Stomach smooth muscle (tissue), 2 donors: ENCODE data around the gene NDFIP2.

ENCODE experiments used
- H3K27ac ChIP-seq: one replicate; pipeline ENCODE4 v1.7.0; 2013; ENCODE audit warnings: mild to moderate bottlenecking, low read length, inconsistent platforms
- H3K27me3 ChIP-seq, 2 donors: one replicate each; pipeline ENCODE4 v1.7.0; 2013; ENCODE audit warnings: low read length in 2 of 2; ENCODE audit not compliant: insufficient read depth in 2 of 2, control insufficient read depth in 1 of 2
- H3K36me3 ChIP-seq, 2 donors: one replicate each; pipeline ENCODE4 v1.7.0; 2013; ENCODE audit warnings: low read length in 2 of 2; ENCODE audit not compliant: control insufficient read depth in 2 of 2, insufficient read depth in 2 of 2
- H3K4me1 ChIP-seq: one replicate; pipeline ENCODE4 v1.7.0; 2013; ENCODE audit warnings: low read length; ENCODE audit not compliant: control insufficient read depth, insufficient read depth
- H3K4me3 ChIP-seq, 2 donors: one replicate each; pipeline ENCODE4 v1.7.0; 2013; ENCODE audit warnings: low read length in 2 of 2
- H3K9ac ChIP-seq, 2 donors: one replicate each; pipeline ENCODE4 v1.7.0; 2013; ENCODE audit warnings: low read length in 2 of 2, mild to moderate bottlenecking in 1 of 2
- H3K9me3 ChIP-seq, 2 donors: one replicate each; pipeline ENCODE4 v1.7.0; 2013; ENCODE audit warnings: low read length in 2 of 2; ENCODE audit not compliant: control insufficient read depth in 2 of 2
- donor health status: healthy.
- donor health status: Pancreatic carcinoma.

NDFIP2 gene

DNA sequence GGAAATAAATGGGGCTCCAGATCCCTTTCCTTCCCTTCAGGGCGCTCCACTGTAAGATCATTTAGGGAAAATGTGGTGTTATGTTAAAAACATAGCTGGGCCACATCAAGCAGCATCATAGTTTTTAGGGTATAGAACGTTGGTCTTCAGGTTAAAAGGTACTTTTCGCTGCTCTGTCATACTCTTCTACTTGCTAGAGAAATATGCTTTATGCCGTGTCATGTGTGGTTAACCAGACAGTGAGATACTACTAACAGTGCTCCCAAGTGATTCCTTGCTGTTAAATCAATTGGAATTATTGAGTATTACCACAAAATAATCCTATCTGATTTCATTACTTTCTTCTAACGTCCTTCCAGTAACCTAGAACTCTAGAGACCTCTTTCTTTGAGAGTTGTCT, 1.1 kb upstream of the NDFIP2 start:
- Histone ChIP-seq H3K4me3 (no peak overlapping the region), H3K4me1 (peaks cover 5% of the 10 kb centered on the region), H3K27ac (no peak overlapping the region), H3K9me3 (no peaks in the 10 kb centered on the region), H3K27me3 (no peaks in the 10 kb centered on the region), H3K36me3 (no peaks in the 10 kb centered on the region), H3K9ac (no peak overlapping the region)

DNA sequence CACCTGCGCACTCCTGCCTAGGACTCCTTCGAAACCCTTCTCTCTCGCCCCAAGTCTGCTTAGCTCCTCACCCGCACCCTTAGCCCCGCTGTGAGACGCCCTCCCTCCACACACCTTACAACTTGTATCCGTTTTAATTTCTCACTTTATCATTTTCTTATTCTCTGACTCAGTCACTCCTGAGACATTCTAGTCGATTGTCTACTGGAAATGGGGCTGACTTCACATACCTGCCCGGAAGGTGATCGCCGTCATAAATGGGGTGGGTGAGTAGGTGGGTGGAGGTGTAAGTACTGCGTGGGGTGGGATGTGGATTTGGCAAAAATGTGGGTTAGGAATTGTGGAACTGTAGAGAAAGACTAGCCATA, 714 bp downstream of the NDFIP2 start:
- no peaks in the 10 kb centered on the region for H3K36me3 ChIP-seq
- H3K27me3 ChIP-seq: no peaks in the 10 kb centered on the region
- H3K9ac ChIP-seq: peak overlapping the region; percentile 78 to 80
- H3K27ac ChIP-seq: peak overlapping the region; percentile 8
- peaks cover 5% of the 10 kb centered on the region for H3K4me1 ChIP-seq
- peak overlapping the region; percentile 86 to 92 for H3K4me3 ChIP-seq
- no peaks in the 10 kb centered on the region for H3K9me3 ChIP-seq

DNA sequence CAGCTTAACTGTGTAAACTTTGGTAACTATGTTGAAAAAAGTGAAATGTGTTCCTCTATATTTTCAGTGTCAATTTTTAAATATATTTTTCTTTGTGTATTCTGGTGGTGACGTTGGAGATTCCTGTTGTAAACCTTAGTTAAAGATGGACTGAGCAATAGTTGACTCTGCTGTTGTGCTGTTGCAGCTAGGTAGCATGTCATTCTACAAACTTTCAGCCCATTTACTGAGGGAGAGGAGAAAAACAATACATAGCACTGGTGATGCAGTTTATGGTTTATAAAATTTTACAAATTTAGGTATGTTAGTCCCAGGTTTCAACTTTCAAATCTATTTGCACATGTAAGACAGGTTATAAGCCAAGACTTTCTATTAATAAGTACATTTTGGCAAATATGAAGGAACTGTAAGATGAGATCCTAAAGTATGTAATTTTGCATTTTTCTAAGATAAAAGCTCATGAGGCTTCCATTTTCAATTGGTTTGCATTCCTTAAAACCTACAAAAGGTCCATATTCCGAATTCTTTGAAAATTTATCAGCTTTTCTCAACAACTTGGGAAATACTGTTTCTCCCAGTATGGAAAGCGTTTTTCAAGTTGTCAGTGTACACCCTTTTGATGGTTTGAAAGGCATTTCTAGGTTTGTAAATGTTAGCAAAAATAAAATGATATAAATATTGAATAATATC, 1.5 kb downstream of the NDFIP2 start:
- no peak overlapping the region for H3K27ac ChIP-seq
- peak overlapping the region in 1 of 2 donors; percentile 78 for H3K9ac ChIP-seq
- peaks cover 5% of the 10 kb centered on the region for H3K4me1 ChIP-seq
- H3K27me3 ChIP-seq: no peaks in the 10 kb centered on the region
- no peak overlapping the region for H3K4me3 ChIP-seq
- no peaks in the 10 kb centered on the region for H3K9me3 ChIP-seq
- H3K36me3 ChIP-seq: no peaks in the 10 kb centered on the region

DNA sequence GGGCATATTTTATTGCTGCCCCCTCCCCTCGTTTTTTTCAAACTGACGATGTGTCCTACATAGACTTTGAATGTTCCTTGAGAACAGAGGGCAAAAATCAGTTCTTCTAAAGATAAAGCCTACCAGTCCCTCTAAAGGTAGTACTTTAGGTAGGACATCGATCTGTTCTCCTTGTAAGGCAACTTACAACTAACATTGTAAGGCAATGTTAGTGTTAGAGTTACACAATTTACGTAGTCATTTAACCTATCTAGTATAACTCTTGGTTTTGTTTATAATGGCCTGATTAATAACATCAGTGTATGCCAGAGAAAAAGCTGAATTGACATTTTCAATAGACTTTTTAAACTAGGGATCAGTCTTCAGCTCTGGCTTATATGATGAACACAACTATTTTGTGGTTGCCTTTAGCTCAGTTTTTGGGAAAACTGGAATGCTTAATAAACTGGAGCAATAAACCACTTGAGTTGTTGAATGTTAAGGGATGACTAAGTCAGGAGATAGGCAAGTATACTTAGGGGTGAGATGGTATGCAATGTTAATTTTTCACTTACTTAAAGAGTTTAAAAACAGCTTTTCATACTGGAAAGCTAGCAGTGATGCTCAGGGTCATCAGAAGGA, 2.2 kb downstream of the NDFIP2 start:
- H3K9ac ChIP-seq: no peak overlapping the region
- no peak overlapping the region for H3K27ac ChIP-seq
- H3K27me3 ChIP-seq: no peaks in the 10 kb centered on the region
- H3K4me1 ChIP-seq: peaks cover 5% of the 10 kb centered on the region
- no peaks in the 10 kb centered on the region for H3K9me3 ChIP-seq
- H3K4me3 ChIP-seq: no peak overlapping the region
- no peaks in the 10 kb centered on the region for H3K36me3 ChIP-seq

DNA sequence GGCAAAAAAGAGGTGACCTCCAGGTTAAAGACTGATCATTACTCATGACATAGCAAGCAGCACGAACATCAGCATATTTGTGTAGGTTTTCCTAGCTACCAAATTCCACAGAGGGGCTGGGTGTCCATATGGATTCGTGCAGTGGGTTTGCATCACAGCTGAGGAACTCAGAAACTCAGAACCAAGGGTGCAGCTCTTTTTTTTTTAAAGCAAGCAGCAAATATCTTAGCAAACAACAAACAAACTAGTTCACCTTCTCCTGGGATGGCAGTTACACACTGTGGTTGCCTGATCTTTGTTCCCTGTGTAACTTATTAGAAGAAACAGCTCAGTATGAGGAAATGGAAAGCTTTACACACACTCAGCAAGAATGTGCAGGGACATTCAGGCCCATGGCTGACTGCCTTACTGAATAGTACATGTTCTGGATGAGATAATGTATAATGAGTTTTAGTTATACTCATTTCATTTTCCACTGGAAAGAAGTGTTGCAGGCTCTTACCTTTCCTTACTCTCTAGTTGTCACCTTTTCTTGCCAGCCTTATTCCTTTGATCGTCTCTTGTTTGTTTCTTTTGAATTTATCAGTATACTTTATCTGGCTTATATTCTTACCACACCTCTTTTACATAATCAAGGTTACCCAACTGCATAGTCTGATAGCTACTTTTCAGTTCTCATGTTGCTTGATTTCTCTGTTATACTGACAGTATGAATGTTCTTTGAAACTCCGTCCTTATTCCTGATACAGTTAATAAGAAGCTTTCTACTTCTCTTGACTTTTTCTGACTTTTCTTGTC, 4.3 kb downstream of the NDFIP2 start:
- no peaks in the 10 kb centered on the region for H3K9me3 ChIP-seq
- no peaks in the 10 kb centered on the region for H3K27me3 ChIP-seq
- no peak overlapping the region for H3K4me3 ChIP-seq
- H3K9ac ChIP-seq: peak overlapping the region in 1 of 2 donors; percentile 20
- H3K36me3 ChIP-seq: no peaks in the 10 kb centered on the region
- no peak overlapping the region for H3K27ac ChIP-seq
- peaks cover 5% of the 10 kb centered on the region for H3K4me1 ChIP-seq

DNA sequence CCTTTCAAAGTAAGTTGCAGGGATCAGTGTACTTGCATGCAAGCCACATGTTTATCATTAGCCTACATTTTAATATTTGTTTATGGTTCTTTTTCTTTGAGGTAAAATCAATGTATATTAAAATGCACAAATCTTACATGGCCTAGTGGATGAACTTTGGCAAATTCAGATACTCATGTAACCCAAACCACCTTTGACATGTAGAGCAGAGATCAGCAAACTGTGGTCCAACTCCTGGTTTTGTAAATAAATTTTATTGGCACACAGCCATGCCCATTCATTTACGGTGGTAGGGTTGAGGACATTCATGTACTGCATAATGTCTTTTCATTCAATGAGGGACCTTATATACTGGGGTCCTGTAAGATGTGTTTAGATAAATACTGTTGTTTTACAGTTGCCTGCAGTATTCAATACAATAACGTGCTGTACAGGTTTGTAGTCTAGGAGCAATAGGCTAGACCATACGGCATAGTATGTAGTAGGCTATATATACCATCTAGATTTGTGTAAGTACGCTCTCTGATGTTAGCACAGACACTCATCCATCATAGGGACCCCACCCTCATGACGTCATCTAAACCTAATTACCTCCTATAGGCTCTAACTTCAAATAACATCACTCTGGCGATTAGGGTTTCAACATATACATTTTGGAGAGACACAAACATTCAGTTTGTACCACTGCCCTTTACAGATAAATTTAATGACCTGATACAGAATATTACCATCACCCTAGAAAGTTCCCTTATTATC, 5.7 kb downstream of the NDFIP2 start:
- H3K27me3 ChIP-seq: no peaks in the 10 kb centered on the region
- peaks cover 6% of the 10 kb centered on the region for H3K4me1 ChIP-seq
- no peak overlapping the region for H3K27ac ChIP-seq

DNA sequence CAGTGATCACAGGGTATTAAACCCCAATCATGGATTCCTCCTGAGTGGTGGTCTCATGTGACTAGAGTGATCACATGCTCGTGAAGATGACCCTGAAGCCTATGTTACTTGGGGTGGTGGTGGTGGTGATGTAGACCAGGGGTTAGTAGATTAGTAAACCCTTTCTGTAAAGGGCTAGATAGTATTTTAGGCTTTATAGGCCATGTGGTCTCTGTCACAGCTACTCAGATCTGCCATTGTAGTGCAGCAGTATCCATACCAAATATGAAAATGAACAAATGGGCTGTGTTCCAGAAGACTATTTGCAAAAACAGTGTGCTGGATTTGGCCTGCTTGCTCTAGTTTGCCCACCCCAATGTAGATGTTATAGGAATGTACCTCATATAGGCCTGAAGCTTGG, 9.4 kb downstream of the NDFIP2 start:
- H3K4me1 ChIP-seq: peaks cover 6% of the 10 kb centered on the region
- H3K4me3 ChIP-seq: peak overlapping the region in 1 of 2 donors; percentile 36
- no peak overlapping the region for H3K27ac ChIP-seq
- H3K9me3 ChIP-seq: no peaks in the 10 kb centered on the region
- no peak overlapping the region for H3K9ac ChIP-seq
- no peaks in the 10 kb centered on the region for H3K36me3 ChIP-seq
- H3K27me3 ChIP-seq: no peaks in the 10 kb centered on the region

More for the DNA sequence above, 5.7 kb downstream of the NDFIP2 start:
- no peak overlapping the region for H3K9ac ChIP-seq
- H3K4me3 ChIP-seq: no peak overlapping the region
- H3K36me3 ChIP-seq: no peaks in the 10 kb centered on the region
- H3K9me3 ChIP-seq: no peaks in the 10 kb centered on the region

DNA sequence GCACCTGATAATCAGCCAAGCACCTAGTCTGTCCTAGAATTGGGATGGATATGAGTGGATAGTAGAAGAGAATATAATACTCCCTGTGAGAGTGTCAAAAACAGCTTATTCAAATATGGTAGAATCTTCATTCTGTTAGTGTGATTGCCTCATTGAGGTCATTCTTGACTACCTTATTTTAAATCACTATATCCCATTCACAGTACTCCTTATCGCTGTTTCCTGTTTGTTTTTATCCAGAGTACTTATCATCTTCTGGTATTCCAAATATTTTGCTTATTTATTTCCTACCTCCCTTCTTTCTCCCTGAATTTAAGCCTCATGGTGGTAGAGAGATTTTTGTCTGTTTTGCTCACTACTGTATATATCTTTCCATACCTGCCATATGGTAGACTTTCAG, 9.9 kb downstream of the NDFIP2 start:
- no peak overlapping the region for H3K9ac ChIP-seq
- peaks cover 6% of the 10 kb centered on the region for H3K4me1 ChIP-seq
- H3K36me3 ChIP-seq: no peaks in the 10 kb centered on the region
- H3K27me3 ChIP-seq: no peaks in the 10 kb centered on the region
- H3K9me3 ChIP-seq: no peaks in the 10 kb centered on the region
- no peak overlapping the region for H3K27ac ChIP-seq
- no peak overlapping the region for H3K4me3 ChIP-seq

DNA sequence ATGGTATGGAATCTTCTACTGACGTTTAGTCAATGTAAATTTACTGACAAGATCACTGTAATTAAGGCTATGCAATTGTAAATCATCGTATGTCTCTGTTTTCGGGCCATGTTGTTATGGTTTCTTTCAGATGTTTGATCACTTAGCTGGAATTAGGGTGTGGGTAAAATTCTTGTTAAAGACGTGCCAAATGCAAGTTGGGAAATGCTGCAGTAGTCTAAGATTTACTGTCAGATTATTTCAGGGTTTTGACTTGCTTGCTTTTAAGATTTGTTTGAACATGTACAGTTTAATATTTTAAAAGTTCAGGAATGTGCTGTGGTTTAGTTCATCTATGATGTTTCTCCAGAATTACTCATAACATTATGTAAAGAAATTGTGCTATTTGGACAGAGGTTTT, 10.8 kb downstream of the NDFIP2 start:
- no peaks in the 10 kb centered on the region for H3K9me3 ChIP-seq
- H3K27ac ChIP-seq: no peak overlapping the region
- H3K9ac ChIP-seq: no peak overlapping the region
- peaks cover 6% of the 10 kb centered on the region for H3K4me1 ChIP-seq
- no peaks in the 10 kb centered on the region for H3K27me3 ChIP-seq
- H3K36me3 ChIP-seq: no peaks in the 10 kb centered on the region
- H3K4me3 ChIP-seq: no peak overlapping the region

DNA sequence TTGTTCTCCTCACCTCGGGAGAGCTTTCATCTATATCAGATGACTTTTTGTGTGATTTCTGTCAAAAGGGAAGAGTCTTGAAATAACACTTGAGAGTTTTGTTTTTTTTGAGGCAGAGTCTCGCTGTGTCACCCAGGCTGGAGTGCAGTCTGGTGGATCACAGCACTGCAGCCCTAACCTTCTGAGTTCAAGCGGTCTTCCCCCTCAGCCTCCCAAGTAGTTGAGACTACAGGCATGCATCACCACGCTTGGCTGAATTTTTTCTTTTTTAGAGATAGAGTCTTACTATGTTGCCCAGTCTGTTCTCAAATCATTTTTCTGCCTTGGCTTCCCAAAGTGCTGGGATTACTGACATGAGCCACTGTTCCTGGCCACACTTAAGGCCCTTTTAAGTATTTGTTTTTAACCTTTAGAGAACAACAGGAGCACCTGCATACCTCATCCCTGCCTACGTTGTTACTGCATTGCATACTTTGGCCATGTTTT, 11.4 kb downstream of the NDFIP2 start:
- no peak overlapping the region for H3K9ac ChIP-seq
- H3K36me3 ChIP-seq: no peaks in the 10 kb centered on the region
- peaks cover 6% of the 10 kb centered on the region for H3K4me1 ChIP-seq
- H3K27me3 ChIP-seq: no peaks in the 10 kb centered on the region
- H3K27ac ChIP-seq: no peak overlapping the region
- H3K9me3 ChIP-seq: no peaks in the 10 kb centered on the region
- H3K4me3 ChIP-seq: peak overlapping the region in 1 of 2 donors; percentile 34
